WTC11 (cell line): ENCODE results near the gene HSPG2.

Experiments
- CTCF ChIP-seq: fragments of 200-600 bp; IDR thresholded peaks from 2 replicates; pipeline ENCODE4 v1.8.0; 2022; ENCODE audit warnings: antibody characterized with exemption
- FOXP4 ChIP-seq: sonication (generic); formaldehyde crosslinking; IDR thresholded peaks from 2 replicates; pipeline ENCODE4 v1.8.0; 2022; ENCODE audit warnings: mild to moderate bottlenecking, missing genetic modification reagents

GRCh38 chr1:21904704-21905520 is 32.2 kb downstream of the HSPG2 start:
- TF ChIP-seq CTCF (no peak), FOXP4 (CRISPR knock-in tag) (no peak)
